NCI-H2227 (cell line): Measurements from ENCODE around the gene CC2D1B.

Experiments
- DNase-seq: peaks from one replicate; lab custom pipeline; 2025; ENCODE audit not compliant: unreplicated experiment; lab: John Stamatoyannopoulos, UW

CC2D1B gene

GRCh38 chr1:52360595-52360968 lies 5.4 kb downstream of the CC2D1B start:
- no peak for DNase-seq

GRCh38 chr1:52359676-52360594 lies 6.1 kb downstream of the CC2D1B start:
- DNase-seq, result no peak

- DNase-seq, result no peak
These were observed 7.0 kb downstream of the CC2D1B start for GRCh38 chr1:52358851-52359497.

- DNase-seq, result no peak
These were observed 8.6 kb downstream of the CC2D1B start for GRCh38 chr1:52357397-52357796.

- DNase-seq, result no peak
These were observed 9.1 kb downstream of the CC2D1B start for GRCh38 chr1:52356818-52357355.

GRCh38 chr1:52355847-52356505 lies 10.0 kb downstream of the CC2D1B start:
- DNase-seq, result no peak

GRCh38 chr1:52355436-52355835 lies 10.6 kb downstream of the CC2D1B start:
- DNase-seq, result no peak

GRCh38 chr1:52352690-52353089 lies 13.3 kb downstream of the CC2D1B start:
- DNase-seq, result no peak

- DNase-seq, result peak; percentile 28
These were observed 17.2 kb downstream of the CC2D1B start for GRCh38 chr1:52348704-52349300.

- DNase-seq, result no peak
These were observed 19.4 kb downstream of the CC2D1B start for GRCh38 chr1:52346653-52347052.

- DNase-seq, result no peak
These were observed 20.8 kb downstream of the CC2D1B start for GRCh38 chr1:52345252-52345651.

GRCh38 chr1:52343979-52344378 lies 22.0 kb downstream of the CC2D1B start:
- no peak for DNase-seq

- no peak for DNase-seq
These were observed 24.2 kb downstream of the CC2D1B start for GRCh38 chr1:52341655-52342260.

- DNase-seq, result no peak
These were observed 28.6 kb downstream of the CC2D1B start for GRCh38 chr1:52337439-52337838.

- no peak for DNase-seq
These were observed 31.0 kb downstream of the CC2D1B start for GRCh38 chr1:52334906-52335528.

GRCh38 chr1:52332411-52332810 lies 33.6 kb downstream of the CC2D1B start:
- no peak for DNase-seq

- no peak for DNase-seq
These were observed 37.4 kb downstream of the CC2D1B start for GRCh38 chr1:52328615-52329014.

- no peak for DNase-seq
These were observed 40.2 kb downstream of the CC2D1B start for GRCh38 chr1:52325786-52326185.

- no peak for DNase-seq
These were observed 42.3 kb downstream of the CC2D1B start for GRCh38 chr1:52323731-52324130.

- no peak for DNase-seq
These were observed 44.9 kb downstream of the CC2D1B start for GRCh38 chr1:52321061-52321460.
